GM19023 (cell line): ENCODE data around the gene GSTO2.

Experiments used
- ATAC-seq: cut with Tn5 transposase; IDR thresholded peaks from one replicate; pipeline ENCODE4 v1.9.1; 2021; ENCODE audit warnings: mild to moderate bottlenecking, moderate library complexity; ENCODE audit not compliant: unreplicated experiment

GSTO2 gene

DNA sequence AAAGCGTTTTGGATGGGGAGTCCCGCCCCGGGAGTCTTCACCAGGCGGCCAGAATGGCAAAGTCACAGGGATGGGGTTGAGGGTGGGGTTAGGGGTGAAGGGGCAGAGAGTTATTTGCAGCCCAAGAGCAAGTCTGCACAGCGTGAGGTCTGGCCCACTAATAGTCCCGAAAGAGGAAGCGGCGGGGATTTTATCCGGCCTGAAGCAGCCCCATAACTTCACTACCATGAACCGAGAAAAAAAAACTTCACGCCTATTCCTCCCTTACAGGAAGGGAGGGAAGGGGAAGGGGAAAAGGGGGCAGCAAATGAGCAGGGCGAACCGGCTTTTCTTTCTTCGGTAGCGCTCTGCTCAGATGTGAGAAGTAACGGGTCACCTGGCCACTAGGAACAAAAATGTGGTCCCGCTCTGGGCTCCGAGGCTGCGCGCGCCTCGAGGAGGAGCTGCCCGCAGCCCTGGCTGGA, 68.6 kb downstream of the GSTO2 start:
- peak; percentile 43 for ATAC-seq

GRCh38 chr10:104337985-104338735, 69.2 kb downstream of the GSTO2 start, which contains the start of gene ITPRIP:
Gene ITPRIP, minus strand, starts transcription at chr10:104338465. Its CDS starts 22,414 bp downstream, at chr10:104316051.
- peak; percentile 62 for ATAC-seq

DNA sequence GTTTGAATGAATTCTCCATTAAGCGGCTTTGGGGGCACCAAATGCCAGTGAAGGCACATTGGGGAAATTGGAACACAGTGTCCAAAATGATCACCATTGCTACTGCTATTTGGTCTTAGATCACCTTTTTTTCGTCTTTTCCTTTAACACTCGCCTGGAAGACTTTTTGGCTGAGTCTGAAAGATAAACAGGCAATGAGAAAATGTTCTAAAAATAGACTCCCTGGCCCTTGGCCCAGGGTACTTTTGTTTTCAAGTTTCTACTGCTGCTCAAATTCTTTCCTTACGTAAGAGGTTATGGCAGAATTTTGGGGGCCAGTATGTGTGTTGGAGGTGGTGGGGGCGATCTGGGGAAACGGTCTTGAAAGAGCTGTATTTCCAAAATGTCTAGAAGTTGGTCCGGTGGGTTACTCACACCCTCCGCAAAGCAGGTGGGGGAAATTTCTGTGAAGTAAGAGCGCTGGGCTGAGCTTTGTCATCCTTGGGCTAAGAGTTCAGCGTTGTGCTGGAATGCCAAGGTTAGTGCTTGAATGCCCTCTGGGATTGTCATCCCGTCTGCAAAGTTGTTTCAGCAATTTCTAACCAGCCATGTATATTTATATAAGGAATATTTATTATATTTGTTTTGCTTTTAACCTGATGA, 70.6 kb downstream of the GSTO2 start:
- ATAC-seq = no peak

DNA sequence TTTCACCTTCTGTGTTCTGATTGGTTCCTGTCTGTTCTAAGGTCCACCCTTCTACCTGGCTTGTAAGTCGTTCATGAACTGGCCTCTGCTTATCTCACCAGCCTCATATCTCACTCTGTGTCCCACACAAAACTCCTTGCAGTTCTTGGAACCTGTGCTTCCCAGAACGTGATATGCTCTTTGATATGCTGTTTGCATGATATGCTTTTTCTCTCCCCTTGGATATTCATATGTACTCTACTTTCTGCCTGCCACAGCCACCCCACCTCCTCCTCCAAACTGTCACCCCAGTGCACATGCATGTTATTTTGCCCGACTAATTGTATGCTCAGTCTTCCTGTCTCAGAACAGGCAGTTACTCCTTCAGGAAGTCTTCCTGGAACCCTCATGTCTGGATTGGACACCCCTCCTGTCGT, 71.1 kb downstream of the GSTO2 start:
- no peak for ATAC-seq

DNA sequence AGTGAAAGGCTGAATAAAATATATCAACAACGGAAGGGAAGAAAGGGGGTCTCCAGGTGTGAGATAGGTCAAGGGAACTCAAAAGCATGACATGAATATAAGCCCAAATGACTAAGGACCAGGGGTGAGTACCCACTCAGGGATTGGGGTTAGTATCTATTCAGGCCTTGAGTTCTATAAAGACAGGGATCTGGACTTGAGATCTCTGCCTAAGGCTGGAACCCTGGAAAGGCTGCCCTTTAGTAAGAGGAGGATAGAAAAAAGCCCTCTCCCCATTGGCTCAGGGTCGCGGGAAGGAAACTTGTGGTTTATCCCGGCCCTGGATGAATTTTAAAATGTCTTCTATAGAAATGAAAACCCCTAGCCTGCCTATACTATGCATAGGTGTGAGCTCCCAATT, 71.7 kb downstream of the GSTO2 start:
- ATAC-seq = no peak

DNA sequence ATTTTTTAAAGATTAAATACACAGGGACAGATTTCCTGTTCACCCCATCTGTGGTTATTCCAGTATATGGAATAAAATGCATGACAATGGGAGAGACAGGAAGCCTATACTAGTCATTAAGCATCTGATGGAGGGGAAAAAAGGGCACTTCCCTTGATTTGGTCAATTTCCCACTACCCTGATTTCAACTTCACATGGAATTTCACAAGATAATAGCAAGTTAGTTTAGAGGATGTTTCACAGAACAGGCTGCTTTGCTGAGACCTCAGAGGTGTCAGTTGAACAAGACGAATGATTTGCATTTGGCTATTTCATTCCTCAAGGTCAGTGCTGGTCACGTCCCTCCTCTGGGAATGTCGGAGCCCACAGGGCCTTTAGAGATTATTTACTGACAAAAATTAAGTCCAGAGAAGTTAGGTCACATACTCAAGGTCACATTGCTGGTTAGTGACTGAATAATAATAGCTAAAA, 74.0 kb downstream of the GSTO2 start:
- no peak for ATAC-seq

- ATAC-seq = no peak
These were observed 75.2 kb downstream of the GSTO2 start for GRCh38 chr10:104344219-104344618.

DNA sequence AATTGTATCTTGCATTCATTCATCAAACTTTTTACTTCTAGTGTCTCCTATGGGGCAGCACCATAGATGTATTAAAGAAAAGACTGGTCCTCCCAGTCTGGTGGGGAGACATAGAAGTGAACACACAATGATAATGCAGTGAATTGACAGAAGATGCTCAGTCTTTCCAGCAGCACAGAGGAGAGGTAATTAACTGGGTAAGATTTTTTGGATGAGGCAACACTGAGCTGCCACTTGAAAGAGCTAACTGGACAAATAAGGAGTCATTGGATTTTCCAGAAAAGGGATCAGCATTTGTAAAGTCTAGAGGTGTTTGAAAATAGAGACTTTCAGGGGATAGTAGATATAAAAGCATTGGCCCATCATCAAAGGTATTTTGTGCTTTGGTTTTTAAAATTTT, 76.5 kb downstream of the GSTO2 start:
- no peak for ATAC-seq

DNA sequence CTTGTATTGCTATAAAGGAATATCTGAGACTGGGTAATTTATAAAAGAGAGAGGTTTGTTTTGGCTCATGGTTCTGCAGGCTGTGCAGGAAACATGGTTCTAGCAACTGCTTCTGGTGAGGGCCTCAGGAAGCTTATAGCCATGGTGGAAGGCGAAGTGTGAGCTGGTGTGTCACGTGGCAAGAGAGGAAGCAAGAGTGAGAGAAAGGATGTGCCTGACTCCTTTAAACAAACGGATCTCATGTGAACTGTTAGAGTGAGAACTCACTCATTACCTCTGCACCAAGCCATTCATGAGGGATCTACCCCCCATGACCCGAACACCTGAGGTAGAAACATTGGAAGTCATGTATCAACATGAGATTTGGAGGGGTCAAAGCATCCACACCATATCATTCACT, 77.0 kb downstream of the GSTO2 start:
- no peak for ATAC-seq

GRCh38 chr10:104347295-104348045, 78.5 kb downstream of the GSTO2 start:
- no peak for ATAC-seq

DNA sequence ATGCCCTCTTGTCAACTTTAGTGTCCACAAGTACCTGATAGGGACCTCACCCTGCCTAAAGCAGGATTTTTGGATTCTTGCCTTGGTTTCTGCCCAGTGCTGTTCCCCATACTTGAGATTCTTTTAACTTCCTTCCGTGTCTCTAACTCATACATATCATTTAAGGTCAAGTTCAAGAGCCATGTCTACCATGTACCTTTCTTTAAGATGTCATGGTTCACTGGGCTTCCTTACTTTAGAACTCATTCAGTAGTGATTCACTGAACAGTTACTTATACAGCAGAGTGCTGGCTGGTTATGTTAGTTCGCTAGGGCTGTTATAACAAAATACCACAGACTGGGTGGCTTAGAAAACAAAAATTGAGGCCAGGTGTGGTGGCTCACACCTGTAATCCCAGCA, 79.6 kb downstream of the GSTO2 start:
- ATAC-seq = no peak

DNA sequence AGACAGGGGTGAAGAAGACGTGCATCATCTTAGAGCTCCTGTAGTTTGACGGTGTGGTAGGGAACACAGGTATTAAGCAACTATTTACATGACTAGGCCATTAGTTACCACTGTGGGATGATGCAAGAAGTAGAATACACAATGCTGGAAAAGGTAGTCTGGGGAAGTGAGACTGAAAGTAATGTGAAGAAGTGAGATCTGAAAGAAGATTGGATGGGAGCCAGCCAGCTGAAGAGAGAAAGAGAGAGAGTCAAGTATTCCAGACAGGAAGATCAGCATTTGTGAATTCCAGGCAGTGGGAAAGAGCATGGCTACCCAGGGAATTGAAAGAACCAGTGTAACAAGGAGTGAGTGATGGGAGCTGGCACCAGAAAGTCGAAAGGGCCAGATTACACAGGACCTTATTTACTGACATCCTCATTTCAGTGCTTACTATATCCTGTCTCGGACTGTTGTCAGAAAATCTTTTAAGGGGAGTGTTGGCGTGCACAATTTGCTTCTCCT, 80.7 kb downstream of the GSTO2 start:
- ATAC-seq = peak; percentile 44

DNA sequence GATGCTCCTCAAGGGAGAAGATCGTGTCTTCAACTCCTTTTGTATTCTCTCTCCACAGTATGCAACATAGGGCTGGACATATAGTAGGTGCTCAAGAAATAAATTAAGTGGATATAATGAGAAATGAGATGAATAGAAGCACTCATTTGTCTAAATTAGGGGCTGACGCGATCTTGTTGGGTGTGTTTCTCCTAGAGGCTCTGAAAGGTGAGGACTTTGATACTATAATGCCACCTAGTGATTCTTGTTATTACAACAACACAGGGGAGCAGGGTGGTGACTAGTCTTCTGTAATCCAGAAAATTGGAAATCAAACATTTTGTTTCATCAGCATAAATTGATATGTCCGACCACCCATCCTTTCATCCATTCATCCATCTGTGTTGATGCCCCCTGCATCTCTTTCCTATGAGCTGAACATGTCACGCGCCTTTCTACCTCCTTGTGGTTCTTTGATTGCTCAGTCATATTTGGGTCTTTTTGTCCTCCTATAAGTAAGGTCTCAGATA, 81.2 kb downstream of the GSTO2 start:
- ATAC-seq = peak; percentile 49

- no peak for ATAC-seq
These were observed 82.2 kb downstream of the GSTO2 start for GRCh38 chr10:104351061-104351702.

- no peak for ATAC-seq
These were observed 82.9 kb downstream of the GSTO2 start for GRCh38 chr10:104351919-104352318.

- peak; percentile 63 for ATAC-seq
These were observed 84.5 kb downstream of the GSTO2 start, which contains the start of gene CFAP58 for GRCh38 chr10:104353325-104354048. Gene CFAP58, plus strand, starts transcription at chr10:104353833. Its CDS starts 65 bp downstream, at chr10:104353898.
